ENCODE measurements around the gene WAPL. TPM values are rescaled to one million over a fixed set of nuclear protein-coding genes. Genes with fewer than 3 reads are reported as not detected.

WAPL gene
- total and polyA plus RNA-seq, 2 of the 8 experiments (the other 6 are each of a cell fraction or from before 2014, with no cell fraction given) = 12.8 to 48.1 TPM

DNA sequence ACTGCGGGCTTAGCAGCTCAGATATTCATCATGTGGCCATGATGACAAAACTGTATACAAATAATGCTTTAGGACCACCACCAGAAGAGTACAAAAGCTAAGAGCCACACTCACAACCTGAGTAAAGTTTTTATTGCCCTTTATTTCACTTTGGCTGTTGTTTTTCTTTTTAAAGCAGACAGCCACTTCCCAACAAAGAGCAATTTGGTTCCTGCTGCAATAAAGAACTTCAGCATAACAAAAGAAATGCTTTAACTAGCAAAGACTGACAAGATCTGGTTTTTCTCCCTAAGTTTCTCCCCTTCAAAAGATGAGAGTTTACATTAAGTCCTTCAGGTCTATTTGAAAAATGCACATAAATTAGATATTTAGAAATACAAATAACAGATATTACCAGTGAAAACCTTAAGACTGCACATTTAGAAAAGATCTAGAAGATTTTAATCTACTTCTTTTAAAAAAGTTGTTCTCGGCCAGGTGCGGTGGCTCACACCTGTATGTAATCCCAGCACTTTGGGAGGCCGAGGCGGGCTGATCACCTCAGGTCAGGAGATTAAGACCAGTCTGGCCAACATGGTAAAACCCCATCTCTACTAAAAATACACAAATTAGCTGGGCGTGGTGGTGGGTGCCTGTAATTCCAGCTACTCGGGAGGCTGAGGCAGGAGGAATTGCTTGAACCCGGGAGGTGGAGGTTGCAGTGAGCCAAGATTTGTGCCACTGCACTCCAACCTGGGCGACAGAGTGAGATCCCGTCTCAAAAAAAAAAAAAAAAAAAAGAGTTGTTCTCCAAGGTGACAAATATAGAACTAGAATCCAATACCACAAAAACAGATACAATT lies 59.4 kb downstream of the WAPL start:
- H2BK5ac ChIP-seq (ENCODE audit: low read depth, low read length) = no peak overlapping the region; the same call in 1 of the 2 replicates
- no peak overlapping the region for H3K4ac ChIP-seq (replicated peaks; ENCODE audit: insufficient read length, low read depth, low read length)
- no peaks in the 10 kb centered on the region for H3K23me2 ChIP-seq (ENCODE audit: low read depth, low read length)
- H3K4me3 ChIP-seq (ENCODE audit: extremely low read depth in 1 of 4, insufficient read depth in 2 of 4, low read depth in 3 of 4, low read length in 4 of 4) = no peak overlapping the region; a peak in 1 of 8 replicates
- H2AFZ ChIP-seq (ENCODE audit: low read length) = no peak overlapping the region
- peaks cover 3 to 75% (median 31%) of the 10 kb centered on the region in 4 experiments; a peak in 7 of 8 replicates for H3K36me3 ChIP-seq (ENCODE audit: control insufficient read depth in 2 of 4, insufficient read depth in 4 of 4, low read length in 3 of 4)
- no peak overlapping the region; the same call in 1 of the 2 replicates for H2BK12ac ChIP-seq (ENCODE audit: low read depth, low read length)
- no peaks in the 10 kb centered on the region for H3K9me3 ChIP-seq (ENCODE audit: insufficient read depth in 2 of 2, low read depth in 1 of 2, low read length in 1 of 2)
- H3K79me2 ChIP-seq (ENCODE audit: control insufficient read depth in 1 of 2, insufficient read depth in 2 of 2, low read length in 2 of 2) = no peaks in the 10 kb centered on the region
- H2BK15ac ChIP-seq (ENCODE audit: low read length) = no peak overlapping the region
- no peaks in the 10 kb centered on the region for H3K79me1 ChIP-seq (ENCODE audit: low read depth, low read length)
- peaks cover 0 to 3% (median 0%) of the 10 kb centered on the region in 4 experiments; a peak in 1 of 7 replicates for H3K4me1 ChIP-seq (replicated peaks in 1 of 4; ENCODE audit: control insufficient read depth in 3 of 4, insufficient read depth in 4 of 4, low read length in 3 of 4)
- peak overlapping the region; percentile 74 for H4K5ac ChIP-seq (ENCODE audit: insufficient read length, low read depth, low read length)
- POLR2A ChIA-PET (ENCODE audit: partially characterized antibody) = interaction anchor here (1.5 kb wide), 1 partner anchor 62 kb away, joined by 4 read pairs; no protein-coding TSS in a partner anchor
- no peaks in the 10 kb centered on the region for H4K20me1 ChIP-seq (replicated peaks in 1 of 2; ENCODE audit: control insufficient read depth in 1 of 2, insufficient read depth in 2 of 2, low read length in 2 of 2)
- peak; percentile 72 for FAIRE-seq
- 80% methylated on average over 9 of the region's 10 CpGs; no CpG with 5 or more reads in 1 of the 2 experiments for WGBS, 2 experiments (ENCODE audit: extremely low coverage in 1 of 2, insufficient coverage in 1 of 2, insufficient read length in 1 of 2, insufficient replicate concordance in 2 of 2, low coverage in 1 of 2, low lambda C conversion rate in 2 of 2, missing lambda C conversion rate in 1 of 2)
- no peak overlapping the region for H3K56ac ChIP-seq (replicated peaks; ENCODE audit: insufficient read length, low read depth, low read length)
- DNase-seq (ENCODE audit: low read depth in 1 of 2, low spot score in 2 of 2) = no peak
- no peak overlapping the region for H3K18ac ChIP-seq (ENCODE audit: extremely low read depth, low read length)
- H2BK20ac ChIP-seq (ENCODE audit: low read length) = no peak overlapping the region
- no peak overlapping the region for H3K14ac ChIP-seq (ENCODE audit: insufficient read length)
- no peak overlapping the region for H3K23ac ChIP-seq (ENCODE audit: insufficient read length)
- CTCF ChIA-PET (ENCODE audit: partially characterized antibody) = interaction anchor here (1.6 kb wide), 1 partner anchor 25 kb away, joined by 6 read pairs; no protein-coding TSS in a partner anchor
- H3K27ac ChIP-seq (ENCODE audit: low read depth, low read length) = peak overlapping the region; percentile 40; the same call in 1 of the 2 replicates
- no peaks in the 10 kb centered on the region for H3K27me3 ChIP-seq (replicated peaks in 1 of 4; ENCODE audit: control insufficient read depth in 3 of 4, extremely low read depth in 1 of 4, insufficient read depth in 3 of 4, low read length in 3 of 4)
- H4K8ac ChIP-seq (ENCODE audit: extremely low read depth, insufficient read depth, low read length) = no peak overlapping the region
- H2BK120ac ChIP-seq (replicated peaks; ENCODE audit: low read depth, low read length) = no peak overlapping the region
- H3K4me2 ChIP-seq (ENCODE audit: insufficient read depth in 1 of 2, low read depth in 2 of 2, low read length in 2 of 2) = peak overlapping the region; percentile 21 to 42
- no peak overlapping the region for H2AK5ac ChIP-seq (ENCODE audit: low read depth, low read length)
- no peak overlapping the region for H4K91ac ChIP-seq (replicated peaks; ENCODE audit: insufficient read length, low read length)
- H3K9ac ChIP-seq (replicated peaks in 1 of 4; ENCODE audit: extremely low read depth in 1 of 4, low read depth in 3 of 4, low read length in 3 of 4) = peak overlapping the region in 2 of 4 experiments; percentile 14 to 39; a peak in 1 of 7 replicates

Measured in H1 (cell line).